Measurements from ENCODE around the gene FAM131B. TPM values are rescaled to one million over a fixed set of nuclear protein-coding genes. Genes with fewer than 3 reads are reported as not detected.

Gene FAM131B
- total and polyA plus RNA-seq, 2 of the 8 experiments (the other 6 are each of a cell fraction or from before 2014, with no cell fraction given), result 23.1 to 38.2 TPM

- Histone ChIP-seq H4K8ac (ENCODE audit: extremely low read depth, insufficient read depth, low read length) (peak overlapping the region; percentile 91), H3K23ac (ENCODE audit: insufficient read length) (no peak overlapping the region), H2BK120ac (replicated peaks; ENCODE audit: low read depth, low read length) (no peak overlapping the region), H3K56ac (replicated peaks; ENCODE audit: insufficient read length, low read depth, low read length) (peak overlapping the region; percentile 48), H3K79me2 (ENCODE audit: control insufficient read depth in 1 of 2, insufficient read depth in 2 of 2, low read length in 2 of 2) (peaks cover 3 to 55% of the 10 kb centered on the region in 2 experiments; a peak in 3 of 4 replicates), H3K4me3 (ENCODE audit: extremely low read depth in 1 of 4, insufficient read depth in 2 of 4, low read depth in 3 of 4, low read length in 4 of 4) (peak overlapping the region; percentile 76 to 100 (median 88)), H3K27ac (ENCODE audit: low read depth, low read length) (peak overlapping the region; percentile 75; the same call in 1 of the 2 replicates), H2AFZ (ENCODE audit: low read length) (no peak overlapping the region), H3K4ac (replicated peaks; ENCODE audit: insufficient read length, low read depth, low read length) (peak overlapping the region; percentile 91), H3K4me2 (ENCODE audit: insufficient read depth in 1 of 2, low read depth in 2 of 2, low read length in 2 of 2) (peak overlapping the region; percentile 69 to 93), H3K18ac (ENCODE audit: extremely low read depth, low read length) (peak overlapping the region; percentile 87), H2BK15ac (ENCODE audit: low read length) (no peak overlapping the region), H2BK5ac (ENCODE audit: low read depth, low read length) (no peak overlapping the region; the same call in 1 of the 2 replicates), H3K4me1 (replicated peaks in 1 of 4; ENCODE audit: control insufficient read depth in 3 of 4, insufficient read depth in 4 of 4, low read length in 3 of 4) (peaks cover 5 to 22% (median 6%) of the 10 kb centered on the region in 4 experiments), H3K9me3 (ENCODE audit: insufficient read depth in 2 of 2, low read depth in 1 of 2, low read length in 1 of 2) (no peaks in the 10 kb centered on the region), H3K9ac (replicated peaks in 1 of 4; ENCODE audit: extremely low read depth in 1 of 4, low read depth in 3 of 4, low read length in 3 of 4) (peak overlapping the region; percentile 51 to 93 (median 80)), H3K79me1 (ENCODE audit: low read depth, low read length) (peaks cover 22% of the 10 kb centered on the region), H2BK20ac (ENCODE audit: low read length) (no peak overlapping the region), H3K27me3 (replicated peaks in 1 of 4; ENCODE audit: control insufficient read depth in 3 of 4, extremely low read depth in 1 of 4, insufficient read depth in 3 of 4, low read length in 3 of 4) (no peaks in the 10 kb centered on the region), H4K20me1 (replicated peaks in 1 of 2; ENCODE audit: control insufficient read depth in 1 of 2, insufficient read depth in 2 of 2, low read length in 2 of 2) (peaks cover 18 to 29% of the 10 kb centered on the region in 2 experiments), H2AK5ac (ENCODE audit: low read depth, low read length) (no peak overlapping the region), H3K23me2 (ENCODE audit: low read depth, low read length) (peaks cover 8% of the 10 kb centered on the region; the same call in 1 of the 2 replicates), H3K14ac (ENCODE audit: insufficient read length) (no peak overlapping the region), H3K36me3 (ENCODE audit: control insufficient read depth in 2 of 4, insufficient read depth in 4 of 4, low read length in 3 of 4) (peaks cover 5 to 31% (median 11%) of the 10 kb centered on the region in 4 experiments; a peak in 7 of 8 replicates), H4K5ac (ENCODE audit: insufficient read length, low read depth, low read length) (no peak overlapping the region), H4K91ac (replicated peaks; ENCODE audit: insufficient read length, low read length) (no peak overlapping the region), H2BK12ac (ENCODE audit: low read depth, low read length) (no peak overlapping the region)
- FAIRE-seq (no peak), DNase-seq (ENCODE audit: low read depth in 1 of 2, low spot score in 2 of 2) (no peak)
- WGBS, 2 experiments (ENCODE audit: extremely low coverage in 1 of 2, insufficient coverage in 1 of 2, insufficient read length in 1 of 2, insufficient replicate concordance in 2 of 2, low coverage in 1 of 2, low lambda C conversion rate in 2 of 2, missing lambda C conversion rate in 1 of 2), result 3% methylated on average over 32 of the region's 64 CpGs; no CpG with 5 or more reads in 1 of the 2 experiments
- TF ChIP-seq ASH2L (IDR thresholded peaks at IDR 0.05; ENCODE audit: low read length), result peak; percentile 15
- peak; percentile 11 to 18; a peak in 1 of 4 replicates for TF ChIP-seq SIN3A (conservative IDR thresholded peaks at IDR 0.05 in 1 of 2, IDR thresholded peaks at IDR 0.05 in 1 of 2; ENCODE audit: low read depth in 1 of 2, low read length in 2 of 2)
- no peak for TF ChIP-seq KDM5A (IDR thresholded peaks at IDR 0.05; ENCODE audit: low read length)
- peak; percentile 11 for TF ChIP-seq PHF8 (conservative IDR thresholded peaks at IDR 0.05; ENCODE audit: low read depth, low read length)
- TF ChIP-seq GTF2F1 (IDR thresholded peaks at IDR 0.05; ENCODE audit: borderline replicate concordance, low read depth, low read length), result 0 out of 2 replicates have a peak, but pooled peaks have one; percentile 8
- ChIA-PET POLR2A (ENCODE audit: partially characterized antibody) (interaction anchor here (0.5 to 19.0 kb wide), 6 partner anchors 14 to 1983 kb away, joined by 3 to 518 read pairs (median 8); partner anchors contain the start of genes EPHA1 and FAM131B), CTCF (ENCODE audit: partially characterized antibody) (interaction anchor here (0.7 to 17.5 kb wide), 3 partner anchors 17 to 26 kb away, joined by 3 to 359 read pairs (median 25); partner anchors contain the start of genes EPHA1 and FAM131B)
These were observed 19.1 kb upstream of the FAM131B start for GRCh38 chr7:143381427-143382125.
